Measurements from ENCODE around the gene ZBTB7C.

DNA sequence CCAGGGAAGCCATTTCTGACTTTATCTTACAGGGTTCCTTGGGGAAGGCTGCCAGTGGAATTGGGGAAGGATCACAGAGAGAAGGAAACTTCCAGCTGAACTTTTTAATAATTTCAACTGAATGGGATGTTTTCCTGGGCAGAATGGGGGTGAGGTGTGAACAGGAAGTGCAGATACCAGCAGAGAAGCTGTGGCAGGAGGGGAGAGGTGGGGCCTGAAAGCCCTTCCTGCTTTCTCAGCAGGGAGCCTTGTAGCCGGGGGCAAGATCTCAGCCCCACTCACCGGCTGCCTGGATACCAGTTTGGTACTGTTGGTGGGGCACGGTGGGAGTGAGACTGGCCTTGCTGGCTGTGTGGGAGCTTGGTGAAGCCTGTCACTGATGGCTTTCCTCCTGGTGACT, 170.5 kb downstream of the ZBTB7C start:
- TF ChIP-seq, protein P1, sequence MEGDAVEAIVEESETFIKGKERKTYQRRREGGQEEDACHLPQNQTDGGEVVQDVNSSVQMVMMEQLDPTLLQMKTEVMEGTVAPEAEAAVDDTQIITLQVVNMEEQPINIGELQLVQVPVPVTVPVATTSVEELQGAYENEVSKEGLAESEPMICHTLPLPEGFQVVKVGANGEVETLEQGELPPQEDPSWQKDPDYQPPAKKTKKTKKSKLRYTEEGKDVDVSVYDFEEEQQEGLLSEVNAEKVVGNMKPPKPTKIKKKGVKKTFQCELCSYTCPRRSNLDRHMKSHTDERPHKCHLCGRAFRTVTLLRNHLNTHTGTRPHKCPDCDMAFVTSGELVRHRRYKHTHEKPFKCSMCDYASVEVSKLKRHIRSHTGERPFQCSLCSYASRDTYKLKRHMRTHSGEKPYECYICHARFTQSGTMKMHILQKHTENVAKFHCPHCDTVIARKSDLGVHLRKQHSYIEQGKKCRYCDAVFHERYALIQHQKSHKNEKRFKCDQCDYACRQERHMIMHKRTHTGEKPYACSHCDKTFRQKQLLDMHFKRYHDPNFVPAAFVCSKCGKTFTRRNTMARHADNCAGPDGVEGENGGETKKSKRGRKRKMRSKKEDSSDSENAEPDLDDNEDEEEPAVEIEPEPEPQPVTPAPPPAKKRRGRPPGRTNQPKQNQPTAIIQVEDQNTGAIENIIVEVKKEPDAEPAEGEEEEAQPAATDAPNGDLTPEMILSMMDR (conservative IDR thresholded peaks at IDR 0.05; ENCODE audit: low read depth, low read length), result no peak
- TF ChIP-seq EZH2 (IDR thresholded peaks at IDR 0.05; ENCODE audit: borderline replicate concordance, low read depth, low read length, poor library complexity, severe bottlenecking), result no peak
